ENCODE data around the gene BICDL1. TPM values are rescaled to one million over a fixed set of nuclear protein-coding genes. Genes with fewer than 3 reads are reported as not detected.

The BICDL1 gene
- total and polyA plus RNA-seq, 10 of the 15 experiments (the other 5 are each of a cell fraction or from before 2014, with no cell fraction given): 0.72 to 12.3 (median 4.2) TPM

DNA sequence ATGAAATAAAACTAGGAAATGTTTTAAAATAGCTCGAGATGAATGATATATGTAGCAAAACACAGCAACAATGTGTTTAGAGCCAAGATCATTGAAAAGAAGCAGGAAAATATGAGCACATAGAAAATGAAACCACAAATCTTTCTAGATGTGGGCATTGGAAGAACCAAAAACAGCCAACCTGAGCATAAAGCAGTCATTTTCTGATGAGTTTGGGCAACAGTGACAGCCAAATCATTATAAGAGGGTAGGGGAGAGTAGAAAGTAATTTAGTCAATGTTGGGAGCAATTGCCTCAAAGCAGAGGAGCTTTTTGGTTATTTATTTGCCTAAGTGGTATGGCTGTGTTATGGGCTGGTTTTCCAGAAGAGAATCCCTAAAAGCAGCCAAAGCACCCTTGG, 8.8 kb upstream of the BICDL1 start:
- Histone ChIP-seq H3K9me3 (replicated peaks; ENCODE audit: control insufficient read depth, insufficient read depth, low read length) (no peaks in the 10 kb centered on the region), H3K4me2 (ENCODE audit: control insufficient read depth, insufficient read depth) (no peak overlapping the region), H3K79me2 (ENCODE audit: control insufficient read depth, insufficient read depth, low read length) (no peaks in the 10 kb centered on the region), H3K27ac (ENCODE audit: control insufficient read depth, insufficient read depth) (no peak overlapping the region), H3K27me3 (replicated peaks in 1 of 2; ENCODE audit: control insufficient read depth in 2 of 2, insufficient read depth in 2 of 2, low read length in 1 of 2) (no peaks in the 10 kb centered on the region; a peak in 2 of 4 replicates), H3K36me3 (ENCODE audit: control insufficient read depth in 2 of 2, insufficient read depth in 2 of 2, low read length in 1 of 2) (no peaks in the 10 kb centered on the region), H3K4me3 (no peak overlapping the region), H3K4me1 (ENCODE audit: control insufficient read depth, insufficient read depth, low read length) (no peaks in the 10 kb centered on the region), H2AFZ (ENCODE audit: control insufficient read depth, low read depth, low read length) (no peak overlapping the region), H4K20me1 (ENCODE audit: control insufficient read depth, insufficient read depth) (no peaks in the 10 kb centered on the region), H3K9ac (ENCODE audit: control insufficient read depth, insufficient read depth, low read length) (no peak overlapping the region)
- CTCF ChIA-PET: no interaction called here
- SMC1A ChIA-PET (ENCODE audit: uncharacterized antibody, unreplicated experiment): interaction anchor here (0.9 kb wide), 1 partner anchor 75 kb away, joined by 3 read pairs; no protein-coding TSS in a partner anchor
- POLR2A ChIA-PET: no interaction called here
- no peak for DNase-seq (ENCODE audit: low read depth, low spot score)
- ATAC-seq: no peak
- RAD21 ChIA-PET (ENCODE audit: unreplicated experiment): interaction anchor here (1.1 to 1.4 kb wide), 2 partner anchors 10 to 52 kb away, joined by 3 to 4 read pairs; no protein-coding TSS in a partner anchor
- 5% methylated on average over 1 of the region's 1 CpG for WGBS (ENCODE audit: insufficient coverage, insufficient replicate concordance, low lambda C conversion rate, missing lambda C conversion rate)
- FAIRE-seq: no peak
- intact Hi-C loops (cut with micrococcal nuclease; ENCODE audit: unreplicated experiment) (loop anchor here (10.0 kb wide), 1 partner anchor 215 kb away; the partner anchor contains the start of gene GCN1), in situ Hi-C loops (cut with MboI) (no loop called here)
- no TSS peak for BruUV-seq (replicated peaks)
- TF ChIP-seq EED (IDR thresholded peaks at IDR 0.05; ENCODE audit: low read depth) (no peak), MTA2 (IDR thresholded peaks at IDR 0.05; ENCODE audit: low read depth) (no peak), ZZZ3 (IDR thresholded peaks at IDR 0.05; ENCODE audit: control insufficient read depth, insufficient read length, low read depth) (no peak), BHLHE40 (IDR thresholded peaks at IDR 0.05; ENCODE audit: borderline replicate concordance in 1 of 2, low read depth in 2 of 2, low read length in 1 of 2) (no peak), NFIC (IDR thresholded peaks at IDR 0.05; ENCODE audit: low read depth, low read length) (no peak), JUNB (IDR thresholded peaks at IDR 0.05) (no peak), SMARCA5 (IDR thresholded peaks at IDR 0.05) (no peak)
- TF ChIP-seq, protein P1, sequence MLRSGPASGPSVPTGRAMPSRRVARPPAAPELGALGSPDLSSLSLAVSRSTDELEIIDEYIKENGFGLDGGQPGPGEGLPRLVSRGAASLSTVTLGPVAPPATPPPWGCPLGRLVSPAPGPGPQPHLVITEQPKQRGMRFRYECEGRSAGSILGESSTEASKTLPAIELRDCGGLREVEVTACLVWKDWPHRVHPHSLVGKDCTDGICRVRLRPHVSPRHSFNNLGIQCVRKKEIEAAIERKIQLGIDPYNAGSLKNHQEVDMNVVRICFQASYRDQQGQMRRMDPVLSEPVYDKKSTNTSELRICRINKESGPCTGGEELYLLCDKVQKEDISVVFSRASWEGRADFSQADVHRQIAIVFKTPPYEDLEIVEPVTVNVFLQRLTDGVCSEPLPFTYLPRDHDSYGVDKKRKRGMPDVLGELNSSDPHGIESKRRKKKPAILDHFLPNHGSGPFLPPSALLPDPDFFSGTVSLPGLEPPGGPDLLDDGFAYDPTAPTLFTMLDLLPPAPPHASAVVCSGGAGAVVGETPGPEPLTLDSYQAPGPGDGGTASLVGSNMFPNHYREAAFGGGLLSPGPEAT (IDR thresholded peaks at IDR 0.05; ENCODE audit: low read depth): no peak
- TF ChIP-seq, protein P2, sequence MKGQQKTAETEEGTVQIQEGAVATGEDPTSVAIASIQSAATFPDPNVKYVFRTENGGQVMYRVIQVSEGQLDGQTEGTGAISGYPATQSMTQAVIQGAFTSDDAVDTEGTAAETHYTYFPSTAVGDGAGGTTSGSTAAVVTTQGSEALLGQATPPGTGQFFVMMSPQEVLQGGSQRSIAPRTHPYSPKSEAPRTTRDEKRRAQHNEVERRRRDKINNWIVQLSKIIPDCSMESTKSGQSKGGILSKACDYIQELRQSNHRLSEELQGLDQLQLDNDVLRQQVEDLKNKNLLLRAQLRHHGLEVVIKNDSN (IDR thresholded peaks at IDR 0.05; ENCODE audit: borderline replicate concordance, extremely low read length, insufficient read depth, low read depth, low read length): no peak
- TF ChIP-seq, protein P3, sequence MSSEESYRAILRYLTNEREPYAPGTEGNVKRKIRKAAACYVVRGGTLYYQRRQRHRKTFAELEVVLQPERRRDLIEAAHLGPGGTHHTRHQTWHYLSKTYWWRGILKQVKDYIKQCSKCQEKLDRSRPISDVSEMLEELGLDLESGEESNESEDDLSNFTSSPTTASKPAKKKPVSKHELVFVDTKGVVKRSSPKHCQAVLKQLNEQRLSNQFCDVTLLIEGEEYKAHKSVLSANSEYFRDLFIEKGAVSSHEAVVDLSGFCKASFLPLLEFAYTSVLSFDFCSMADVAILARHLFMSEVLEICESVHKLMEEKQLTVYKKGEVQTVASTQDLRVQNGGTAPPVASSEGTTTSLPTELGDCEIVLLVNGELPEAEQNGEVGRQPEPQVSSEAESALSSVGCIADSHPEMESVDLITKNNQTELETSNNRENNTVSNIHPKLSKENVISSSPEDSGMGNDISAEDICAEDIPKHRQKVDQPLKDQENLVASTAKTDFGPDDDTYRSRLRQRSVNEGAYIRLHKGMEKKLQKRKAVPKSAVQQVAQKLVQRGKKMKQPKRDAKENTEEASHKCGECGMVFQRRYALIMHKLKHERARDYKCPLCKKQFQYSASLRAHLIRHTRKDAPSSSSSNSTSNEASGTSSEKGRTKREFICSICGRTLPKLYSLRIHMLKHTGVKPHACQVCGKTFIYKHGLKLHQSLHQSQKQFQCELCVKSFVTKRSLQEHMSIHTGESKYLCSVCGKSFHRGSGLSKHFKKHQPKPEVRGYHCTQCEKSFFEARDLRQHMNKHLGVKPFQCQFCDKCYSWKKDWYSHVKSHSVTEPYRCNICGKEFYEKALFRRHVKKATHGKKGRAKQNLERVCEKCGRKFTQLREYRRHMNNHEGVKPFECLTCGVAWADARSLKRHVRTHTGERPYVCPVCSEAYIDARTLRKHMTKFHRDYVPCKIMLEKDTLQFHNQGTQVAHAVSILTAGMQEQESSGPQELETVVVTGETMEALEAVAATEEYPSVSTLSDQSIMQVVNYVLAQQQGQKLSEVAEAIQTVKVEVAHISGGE (CRISPR knock-in tag; IDR thresholded peaks at IDR 0.05): no peak
- TF ChIP-seq, protein P4, sequence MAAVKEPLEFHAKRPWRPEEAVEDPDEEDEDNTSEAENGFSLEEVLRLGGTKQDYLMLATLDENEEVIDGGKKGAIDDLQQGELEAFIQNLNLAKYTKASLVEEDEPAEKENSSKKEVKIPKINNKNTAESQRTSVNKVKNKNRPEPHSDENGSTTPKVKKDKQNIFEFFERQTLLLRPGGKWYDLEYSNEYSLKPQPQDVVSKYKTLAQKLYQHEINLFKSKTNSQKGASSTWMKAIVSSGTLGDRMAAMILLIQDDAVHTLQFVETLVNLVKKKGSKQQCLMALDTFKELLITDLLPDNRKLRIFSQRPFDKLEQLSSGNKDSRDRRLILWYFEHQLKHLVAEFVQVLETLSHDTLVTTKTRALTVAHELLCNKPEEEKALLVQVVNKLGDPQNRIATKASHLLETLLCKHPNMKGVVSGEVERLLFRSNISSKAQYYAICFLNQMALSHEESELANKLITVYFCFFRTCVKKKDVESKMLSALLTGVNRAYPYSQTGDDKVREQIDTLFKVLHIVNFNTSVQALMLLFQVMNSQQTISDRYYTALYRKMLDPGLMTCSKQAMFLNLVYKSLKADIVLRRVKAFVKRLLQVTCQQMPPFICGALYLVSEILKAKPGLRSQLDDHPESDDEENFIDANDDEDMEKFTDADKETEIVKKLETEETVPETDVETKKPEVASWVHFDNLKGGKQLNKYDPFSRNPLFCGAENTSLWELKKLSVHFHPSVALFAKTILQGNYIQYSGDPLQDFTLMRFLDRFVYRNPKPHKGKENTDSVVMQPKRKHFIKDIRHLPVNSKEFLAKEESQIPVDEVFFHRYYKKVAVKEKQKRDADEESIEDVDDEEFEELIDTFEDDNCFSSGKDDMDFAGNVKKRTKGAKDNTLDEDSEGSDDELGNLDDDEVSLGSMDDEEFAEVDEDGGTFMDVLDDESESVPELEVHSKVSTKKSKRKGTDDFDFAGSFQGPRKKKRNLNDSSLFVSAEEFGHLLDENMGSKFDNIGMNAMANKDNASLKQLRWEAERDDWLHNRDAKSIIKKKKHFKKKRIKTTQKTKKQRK (IDR thresholded peaks at IDR 0.05; ENCODE audit: low read depth, low read length): no peak
- TF ChIP-seq, protein P5, sequence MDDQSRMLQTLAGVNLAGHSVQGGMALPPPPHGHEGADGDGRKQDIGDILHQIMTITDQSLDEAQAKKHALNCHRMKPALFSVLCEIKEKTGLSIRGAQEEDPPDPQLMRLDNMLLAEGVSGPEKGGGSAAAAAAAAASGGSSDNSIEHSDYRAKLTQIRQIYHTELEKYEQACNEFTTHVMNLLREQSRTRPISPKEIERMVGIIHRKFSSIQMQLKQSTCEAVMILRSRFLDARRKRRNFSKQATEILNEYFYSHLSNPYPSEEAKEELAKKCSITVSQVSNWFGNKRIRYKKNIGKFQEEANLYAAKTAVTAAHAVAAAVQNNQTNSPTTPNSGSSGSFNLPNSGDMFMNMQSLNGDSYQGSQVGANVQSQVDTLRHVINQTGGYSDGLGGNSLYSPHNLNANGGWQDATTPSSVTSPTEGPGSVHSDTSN (IDR thresholded peaks at IDR 0.05; ENCODE audit: insufficient replicate concordance, low read depth, low read length): no peak
